Measurements from ENCODE around the gene SAP30BP.

- TF ChIP-seq CTCF (tag by site-specific recombination; IDR thresholded peaks at IDR 0.05), result no peak
- no peak for TF ChIP-seq YY1 (tag by site-specific recombination; IDR thresholded peaks at IDR 0.05)
- TF ChIP-seq ATF2 (tag by site-specific recombination; IDR thresholded peaks at IDR 0.05; ENCODE audit: low read depth), result no peak
- no peak for TF ChIP-seq MEIS1 (CRISPR knock-in tag; IDR thresholded peaks at IDR 0.05; ENCODE audit: borderline replicate concordance)
- TF ChIP-seq ZFP3 (tag by site-specific recombination; IDR thresholded peaks at IDR 0.05; ENCODE audit: low read depth), result no peak
- TF ChIP-seq KLF16 (tag by site-specific recombination; IDR thresholded peaks at IDR 0.05), result no peak
Measured at GRCh38 chr17:75634376-75634740, 32.8 kb upstream of the SAP30BP start.

Measured in HEK293 (cell line).